Right lobe of liver (tissue), 6 donors: ENCODE measurements around the gene CACYBP. TPM values are rescaled to one million over a fixed set of nuclear protein-coding genes. Genes with fewer than 3 reads are reported as not detected.

ENCODE experiments used
- ATAC-seq, 4 donors: fragments of 200-7000 bp; cut with Tn5 transposase; one replicate each; pipeline ENCODE4 v1.9.1; 2020; ENCODE audit warnings: mild to moderate bottlenecking in 4 of 4, moderate library complexity in 4 of 4
- DNase-seq, 3 donors: peaks; one replicate each; pipeline ENCODE4 v3.0.0-alpha.2; 2020
- H3K27ac ChIP-seq, 3 donors: fragments of 200-600 bp; one replicate each; pipeline ENCODE4 v1.8.0; 2022
- H3K27me3 ChIP-seq, 2 donors: fragments of 200-600 bp; one replicate each; pipeline ENCODE4 v1.8.0; 2022
- H3K36me3 ChIP-seq, 4 donors: fragments of 200-600 bp; sonication (generic) in 1 of 4; one replicate each; pipeline versions ENCODE4 v1.5.1 to v1.8.0; 2017 to 2022; ENCODE audit warnings: control low read depth in 1 of 4
- H3K4me1 ChIP-seq, 4 donors: fragments of 200-600 bp; sonication (generic) in 1 of 4; one replicate each; pipeline versions ENCODE4 v1.5.1 to v1.8.0; 2017 to 2022; ENCODE audit warnings: control low read depth in 1 of 4
- H3K4me3 ChIP-seq, 3 donors: fragments of 200-600 bp; one replicate each; pipeline ENCODE4 v1.8.0; 2022
- H3K9me3 ChIP-seq, 4 donors: fragments of 200-600 bp; sonication (generic) in 1 of 4; one replicate each; pipeline versions ENCODE4 v1.5.1 to v1.8.0; 2017 to 2022; ENCODE audit warnings: control low read depth in 1 of 4
- POLR2A ChIP-seq: fragments of 450-650 bp; IDR thresholded peaks from one replicate; pipeline ENCODE4 v1.6.1; 2017; ENCODE audit warnings: antibody characterized with exemption, mild to moderate bottlenecking
- WGBS: methylation state at CpG from one replicate; pipeline ENCODE4 v1.1.6; 2018; ENCODE audit warnings: low coverage, low lambda C conversion rate; ENCODE audit not compliant: insufficient coverage; ENCODE audit errors: missing lambda C conversion rate; 5-methylcytosine and 5-hydroxymethylcytosine counted together
- intact Hi-C, 2 donors: fragments of 100-400 bp; cut with DNase I; formaldehyde crosslinking; loops; one replicate each; pipeline versions ENCODE4 v1.11.2 to v1.14.1; 2022
- total RNA-seq, 6 experiments: library from RNA; depleted of rRNA in 2 of 6; stranded (reverse); fragments of >200 nt in 2 of 6; fragmentation: NEBNext Ultra II Directional in 3 of 6; extraction: Animal tissue kit (Norgen Biotek cat#: 25700) in 3 of 6; gene quantifications; one replicate each; pipeline versions ENCODE4 v1.1.0 to v1.2.4, GENCODE V29; 2016 to 2023
- TF ChIP-seq, protein P1 (sequence below), 4 donors: fragments of 200-600 bp in 3 of 4; fragments of 450-650 bp in 1 of 4; IDR thresholded peaks; one replicate each; pipeline versions ENCODE4 v1.5.1 to v1.8.0; 2016 to 2022; ENCODE audit warnings: antibody characterized with exemption in 4 of 4, mild to moderate bottlenecking in 2 of 4
- donor health status: DM: no; HTN: yes; CAD: no.
- donor health status: DM: no; HTN: no; CAD: no.
- donor health status: DM: no; HTN: no; CAD: no.
- donor health status: DM: no; HTN: yes; CAD: no.
- donor health status: DM: no; HTN: yes; CAD: no.

CACYBP gene
- total RNA-seq, 6 experiments from 2014 or later = 20.3 to 60.0 (median 31.2) TPM

DNA sequence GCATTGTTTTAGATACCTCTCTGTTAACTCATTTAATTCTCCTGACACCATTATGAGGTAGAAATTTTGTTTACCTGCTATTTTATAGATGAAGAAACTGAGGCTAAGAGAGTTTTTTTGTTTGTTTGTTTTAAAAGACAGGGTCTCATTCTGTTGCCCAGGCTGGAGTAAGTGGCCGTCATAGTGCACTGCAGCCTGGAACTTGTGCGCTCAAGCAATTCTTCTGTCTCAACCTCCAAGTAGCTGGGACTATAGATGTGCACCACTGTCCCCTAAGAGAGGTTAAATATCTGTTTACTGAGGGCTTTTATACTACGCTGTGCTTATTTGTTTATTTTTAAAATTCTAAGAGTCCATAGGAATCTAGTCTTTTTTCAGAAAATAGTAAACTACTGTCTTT is 43.7 kb upstream of the CACYBP start:
- H3K27ac ChIP-seq = no peak overlapping the region
- intact Hi-C loops = no loop called here

DNA sequence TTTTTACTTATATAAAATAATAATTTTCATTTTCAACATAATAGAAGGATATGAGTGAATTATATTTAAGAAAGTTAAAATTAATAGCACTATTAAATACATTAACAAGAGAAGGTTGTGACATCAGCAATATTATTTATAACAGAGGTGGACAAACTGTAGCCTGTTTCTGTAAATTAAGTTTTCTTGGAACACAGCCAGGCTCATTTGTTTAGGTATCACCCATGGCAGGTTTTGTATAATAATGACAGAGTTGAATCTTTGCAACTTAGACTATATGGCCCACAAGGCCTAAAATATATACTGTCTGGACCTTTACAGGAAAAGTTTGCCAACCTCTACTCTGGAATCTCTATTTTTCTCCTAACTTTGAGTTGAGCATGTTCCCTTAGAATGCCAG is 42.8 kb upstream of the CACYBP start:
- DNase-seq = no peak
- Histone ChIP-seq H3K4me1 (peaks cover 0 to 22% (median 10%) of the 10 kb centered on the region in 4 donors), H3K36me3 (no peaks in the 10 kb centered on the region), H3K27ac (no peak overlapping the region), H3K27me3 (no peaks in the 10 kb centered on the region), H3K9me3 (no peaks in the 10 kb centered on the region), H3K4me3 (no peak overlapping the region)
- no peak for TF ChIP-seq POLR2A
- TF ChIP-seq, protein P1, sequence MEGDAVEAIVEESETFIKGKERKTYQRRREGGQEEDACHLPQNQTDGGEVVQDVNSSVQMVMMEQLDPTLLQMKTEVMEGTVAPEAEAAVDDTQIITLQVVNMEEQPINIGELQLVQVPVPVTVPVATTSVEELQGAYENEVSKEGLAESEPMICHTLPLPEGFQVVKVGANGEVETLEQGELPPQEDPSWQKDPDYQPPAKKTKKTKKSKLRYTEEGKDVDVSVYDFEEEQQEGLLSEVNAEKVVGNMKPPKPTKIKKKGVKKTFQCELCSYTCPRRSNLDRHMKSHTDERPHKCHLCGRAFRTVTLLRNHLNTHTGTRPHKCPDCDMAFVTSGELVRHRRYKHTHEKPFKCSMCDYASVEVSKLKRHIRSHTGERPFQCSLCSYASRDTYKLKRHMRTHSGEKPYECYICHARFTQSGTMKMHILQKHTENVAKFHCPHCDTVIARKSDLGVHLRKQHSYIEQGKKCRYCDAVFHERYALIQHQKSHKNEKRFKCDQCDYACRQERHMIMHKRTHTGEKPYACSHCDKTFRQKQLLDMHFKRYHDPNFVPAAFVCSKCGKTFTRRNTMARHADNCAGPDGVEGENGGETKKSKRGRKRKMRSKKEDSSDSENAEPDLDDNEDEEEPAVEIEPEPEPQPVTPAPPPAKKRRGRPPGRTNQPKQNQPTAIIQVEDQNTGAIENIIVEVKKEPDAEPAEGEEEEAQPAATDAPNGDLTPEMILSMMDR (IDR thresholded peaks at IDR 0.05) = no peak
- ATAC-seq = no peak
- intact Hi-C loops = no loop called here

More for the DNA sequence above, 43.7 kb upstream of the CACYBP start:
- Histone ChIP-seq H3K4me3 (no peak overlapping the region), H3K9me3 (no peaks in the 10 kb centered on the region), H3K4me1 (peaks cover 0 to 22% (median 10%) of the 10 kb centered on the region in 4 donors), H3K27me3 (no peaks in the 10 kb centered on the region), H3K36me3 (no peaks in the 10 kb centered on the region)
- whole genome bisulfite sequencing = 88% methylated on average over 3 of the region's 3 CpGs
- no peak for TF ChIP-seq POLR2A
- TF ChIP-seq, protein P1 (IDR thresholded peaks at IDR 0.05) = no peak
- ATAC-seq (no peak), DNase-seq (no peak)

DNA sequence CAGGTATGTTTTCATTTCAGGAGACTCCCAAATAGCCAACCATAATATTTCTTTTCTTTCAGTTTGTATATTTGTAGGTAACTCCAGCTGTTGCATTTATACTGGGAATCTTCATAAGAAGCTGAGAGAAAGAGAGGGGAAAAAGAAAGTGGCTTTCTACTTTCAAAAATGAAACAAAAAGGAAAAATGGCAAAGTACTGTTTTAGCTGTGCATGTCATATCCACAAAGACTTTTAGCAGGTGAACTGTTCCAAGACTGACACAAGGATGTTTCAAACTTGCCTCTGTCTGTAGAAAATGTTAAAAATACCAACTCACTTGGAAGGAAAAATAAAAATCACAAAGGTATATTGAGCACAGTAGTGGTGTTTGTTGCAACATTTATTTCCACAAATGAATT is 41.9 kb upstream of the CACYBP start:
- TF ChIP-seq, protein P1 (IDR thresholded peaks at IDR 0.05) = no peak
- TF ChIP-seq POLR2A = no peak
- ATAC-seq (no peak), DNase-seq (no peak)
- Histone ChIP-seq H3K36me3 (no peaks in the 10 kb centered on the region), H3K27ac (no peak overlapping the region), H3K27me3 (no peaks in the 10 kb centered on the region), H3K9me3 (no peaks in the 10 kb centered on the region), H3K4me3 (no peak overlapping the region), H3K4me1 (peaks cover 0 to 22% (median 10%) of the 10 kb centered on the region in 4 donors)
- intact Hi-C loops = no loop called here

DNA sequence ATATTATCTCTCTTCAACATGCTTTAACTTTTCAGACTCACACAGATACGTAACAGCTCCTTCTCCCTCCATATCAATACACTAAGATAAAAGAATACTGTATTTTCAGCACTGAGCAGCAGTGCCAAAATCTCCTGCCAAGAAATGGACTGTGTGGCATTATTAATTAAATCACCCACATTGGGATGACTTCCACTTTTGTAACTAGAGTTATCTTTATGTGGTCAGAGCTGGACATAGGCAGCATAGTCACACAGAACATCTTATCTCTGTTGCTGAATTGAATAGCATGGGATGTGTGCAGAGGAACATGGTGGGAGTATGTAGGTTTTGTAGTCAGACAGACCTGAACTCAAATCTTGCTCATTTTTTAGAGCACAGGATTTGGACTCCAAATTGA is 41.4 kb upstream of the CACYBP start:
- ATAC-seq = no peak
- 42% methylated on average over 1 of the region's 1 CpG for WGBS
- TF ChIP-seq POLR2A = no peak
- TF ChIP-seq, protein P1 (IDR thresholded peaks at IDR 0.05) = no peak
- DNase-seq = no peak
- Histone ChIP-seq H3K36me3 (no peaks in the 10 kb centered on the region), H3K4me1 (peaks cover 0 to 18% (median 8%) of the 10 kb centered on the region in 4 donors), H3K9me3 (no peaks in the 10 kb centered on the region), H3K27ac (no peak overlapping the region), H3K4me3 (no peak overlapping the region), H3K27me3 (no peaks in the 10 kb centered on the region)
- intact Hi-C loops = no loop called here

DNA sequence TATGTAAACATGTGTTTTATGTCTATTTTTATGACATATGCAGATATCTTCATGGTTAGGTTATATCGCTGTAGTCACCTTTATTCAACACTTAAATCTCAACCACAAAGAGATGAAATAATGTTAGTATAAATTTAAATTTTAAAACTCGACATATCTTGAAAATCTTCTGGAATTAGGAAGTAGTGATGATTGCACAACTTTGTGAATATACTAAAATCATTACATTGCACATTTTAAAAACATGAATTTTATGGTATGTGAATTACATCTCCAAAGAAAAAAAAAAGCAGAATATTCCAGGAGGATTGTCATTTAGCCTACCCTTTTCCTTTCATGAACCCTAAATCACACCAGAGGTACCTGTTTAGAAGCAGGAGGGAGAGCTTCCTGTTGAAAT is 39.4 kb upstream of the CACYBP start:
- no peaks in the 10 kb centered on the region for H3K9me3 ChIP-seq
- H3K4me1 ChIP-seq = peaks cover 0 to 5% (median 0%) of the 10 kb centered on the region in 4 donors
- TF ChIP-seq, protein P1 (IDR thresholded peaks at IDR 0.05) = no peak
- no peak for TF ChIP-seq POLR2A
- 79% methylated on average over 2 of the region's 2 CpGs for WGBS
- intact Hi-C loops = no loop called here
- DNase-seq (no peak), ATAC-seq (no peak)
- H3K36me3 ChIP-seq = no peaks in the 10 kb centered on the region
- no peaks in the 10 kb centered on the region for H3K27me3 ChIP-seq
- H3K4me3 ChIP-seq = no peak overlapping the region
- no peak overlapping the region for H3K27ac ChIP-seq
